GM23248 (cell line): ENCODE data around the gene RASD2. TPM values are rescaled to one million over a fixed set of nuclear protein-coding genes. Genes with fewer than 3 reads are reported as not detected.

Source experiments
- DNase-seq: peaks from one replicate; pipeline ENCODE4 v3.0.0-alpha.2; 2015
- H2AFZ ChIP-seq: fragments of 200-600 bp; sonication (generic); 2 replicates; pipeline ENCODE4 v1.6.1; 2016; ENCODE audit warnings: antibody characterized with exemption
- H3F3A ChIP-seq: fragments of 200-600 bp; sonication (generic); 2 replicates; pipeline ENCODE4 v1.6.1; 2016; ENCODE audit warnings: mild to moderate bottlenecking, antibody characterized with exemption, mixed run types; ENCODE audit not compliant: insufficient read depth
- H3K27ac ChIP-seq: fragments of 200-600 bp; sonication (generic); 2 replicates; pipeline ENCODE4 v1.5.1; 2016; ENCODE audit warnings: mild to moderate bottlenecking
- H3K27me3 ChIP-seq: fragments of 200-600 bp; sonication (generic); replicated peaks from 2 replicates; pipeline ENCODE4 v1.6.1; 2016; ENCODE audit warnings: mild to moderate bottlenecking; ENCODE audit not compliant: insufficient read depth
- H3K36me3 ChIP-seq: fragments of 200-600 bp; sonication (generic); 2 replicates; pipeline ENCODE4 v1.6.1; 2016; ENCODE audit warnings: low read depth, mild to moderate bottlenecking
- H3K4me1 ChIP-seq: fragments of 200-600 bp; sonication (generic); 2 replicates; pipeline ENCODE4 v1.6.1; 2016; ENCODE audit warnings: mild to moderate bottlenecking; ENCODE audit not compliant: insufficient read depth
- H3K4me2 ChIP-seq: fragments of 200-600 bp; sonication (generic); one replicate; pipeline ENCODE4 v1.6.1; 2016; ENCODE audit warnings: mild to moderate bottlenecking; ENCODE audit not compliant: unreplicated experiment
- H3K4me3 ChIP-seq: fragments of 200-600 bp; sonication (generic); 2 replicates; pipeline ENCODE4 v1.5.1; 2016; ENCODE audit warnings: mild to moderate bottlenecking
- H3K79me2 ChIP-seq: fragments of 200-600 bp; sonication (generic); 2 replicates; pipeline ENCODE4 v1.6.1; 2016; ENCODE audit warnings: mild to moderate bottlenecking; ENCODE audit not compliant: insufficient read depth
- H3K9ac ChIP-seq: fragments of 200-600 bp; sonication (generic); 2 replicates; pipeline ENCODE4 v1.6.1; 2016; ENCODE audit warnings: mild to moderate bottlenecking
- H3K9me2 ChIP-seq: fragments of 200-600 bp; sonication (generic); 2 replicates; pipeline ENCODE4 v1.6.1; 2016; ENCODE audit warnings: mixed run types, mild to moderate bottlenecking, moderate library complexity; ENCODE audit not compliant: insufficient read depth
- H3K9me3 ChIP-seq: fragments of 200-600 bp; sonication (generic); one replicate; pipeline ENCODE4 v1.6.1; 2017; ENCODE audit warnings: low read depth
- H4K20me1 ChIP-seq: fragments of 200-600 bp; sonication (generic); 2 replicates; pipeline ENCODE4 v1.6.0; 2016; ENCODE audit not compliant: insufficient read depth
- EZH2 ChIP-seq: fragments of 200-600 bp; sonication (generic); IDR thresholded peaks from 2 replicates; pipeline ENCODE4 v1.6.1; 2018; ENCODE audit warnings: antibody characterized with exemption, mild to moderate bottlenecking; ENCODE audit not compliant: insufficient read depth, poor library complexity, severe bottlenecking
- EZH2phosphoT487 ChIP-seq: fragments of 200-600 bp; sonication (generic); IDR thresholded peaks from 2 replicates; pipeline ENCODE4 v1.6.1; 2018; ENCODE audit warnings: antibody characterized with exemption, moderate library complexity, mild to moderate bottlenecking, low read depth; ENCODE audit not compliant: insufficient read depth
- WGBS, 2 experiments: methylation state at CpG; one replicate each; pipeline ENCODE4 v1.1.6; 2015 to 2017; ENCODE audit warnings: low lambda C conversion rate in 2 of 2, low coverage in 1 of 2; ENCODE audit errors: missing lambda C conversion rate in 2 of 2; 5-methylcytosine and 5-hydroxymethylcytosine counted together
- in situ Hi-C: fragments of 300-500 bp; cut with MboI; formaldehyde crosslinking; loops from 2 replicates; pipeline ENCODE4 v1.15.0; 2020
- polyA plus RNA-seq: library from polyadenylated mRNA; unstranded; fragments of >200 nt; fragmentation: Nextera tagmentation; extraction: Ambion mirVana; gene quantifications from 2 replicates; pipeline ENCODE4 v1.2.1, GENCODE V29; 2016
- total RNA-seq: library from RNA; depleted of rRNA; stranded (reverse); fragments of >200 nt; shearing (Covaris generic); gene quantifications from 2 replicates; pipeline ENCODE4 v1.2.3, GENCODE V29; 2014

Gene RASD2
- total and polyA plus RNA-seq, 2 experiments from 2014 or later: 0.76 to 1.5 TPM

- no peaks in the 10 kb centered on the region for H3K36me3 ChIP-seq
- no peaks in the 10 kb centered on the region for H3K27me3 ChIP-seq
- H3K27ac ChIP-seq: no peak overlapping the region
- DNase-seq: no peak
- no peak overlapping the region for H2AFZ ChIP-seq
- H4K20me1 ChIP-seq: no peaks in the 10 kb centered on the region
- no peak overlapping the region for H3K4me2 ChIP-seq
- H3K4me3 ChIP-seq: no peak overlapping the region
- in situ Hi-C loops: no loop called here
- no peaks in the 10 kb centered on the region for H3F3A ChIP-seq
- H3K9me3 ChIP-seq: no peaks in the 10 kb centered on the region
- no peak for TF ChIP-seq EZH2
- TF ChIP-seq EZH2phosphoT487: no peak
- H3K79me2 ChIP-seq: no peaks in the 10 kb centered on the region
- H3K9me2 ChIP-seq: 0 out of 2 replicates have a peak, but pooled peaks cover 6% of the 10 kb centered on the region
- peaks cover 11% of the 10 kb centered on the region; the same call in 1 of the 2 replicates for H3K4me1 ChIP-seq
- no peak overlapping the region for H3K9ac ChIP-seq
- 60 to 77% methylated on average over 2 of the region's 2 CpGs for whole genome bisulfite sequencing, 2 experiments
These were observed 9.0 kb upstream of the RASD2 start for GRCh38 chr22:35531676-35532075.

- H2AFZ ChIP-seq: no peak overlapping the region
- no peaks in the 10 kb centered on the region for H3K79me2 ChIP-seq
- 0 out of 2 replicates have a peak, but pooled peaks cover 6% of the 10 kb centered on the region for H3K9me2 ChIP-seq
- H3K4me2 ChIP-seq: no peak overlapping the region
- H3K36me3 ChIP-seq: no peaks in the 10 kb centered on the region
- H3F3A ChIP-seq: no peaks in the 10 kb centered on the region
- 88 to 94% methylated on average over 6 of the region's 6 CpGs for WGBS, 2 experiments
- H3K9me3 ChIP-seq: no peaks in the 10 kb centered on the region
- H3K4me3 ChIP-seq: no peak overlapping the region
- H4K20me1 ChIP-seq: no peaks in the 10 kb centered on the region
- in situ Hi-C loops: no loop called here
- no peak overlapping the region for H3K9ac ChIP-seq
- H3K27me3 ChIP-seq: no peaks in the 10 kb centered on the region
- no peak for DNase-seq
- H3K4me1 ChIP-seq: peaks cover 12% of the 10 kb centered on the region; the same call in 1 of the 2 replicates
- TF ChIP-seq EZH2phosphoT487 (no peak), EZH2 (no peak)
- no peak overlapping the region for H3K27ac ChIP-seq
These were observed 7.1 kb upstream of the RASD2 start for GRCh38 chr22:35533365-35534029.

- no peak overlapping the region for H3K4me3 ChIP-seq
- H3K79me2 ChIP-seq: no peaks in the 10 kb centered on the region
- no peak overlapping the region for H2AFZ ChIP-seq
- no peaks in the 10 kb centered on the region for H3F3A ChIP-seq
- no peak overlapping the region for H3K9ac ChIP-seq
- in situ Hi-C loops: no loop called here
- H3K36me3 ChIP-seq: no peaks in the 10 kb centered on the region
- no peak overlapping the region for H3K4me2 ChIP-seq
- 69 to 77% methylated on average over 3 of the region's 3 CpGs for WGBS, 2 experiments
- H3K4me1 ChIP-seq: peaks cover 12% of the 10 kb centered on the region; the same call in 1 of the 2 replicates
- no peak overlapping the region for H3K27ac ChIP-seq
- TF ChIP-seq EZH2phosphoT487: no peak
- no peak for TF ChIP-seq EZH2
- H3K9me3 ChIP-seq: no peaks in the 10 kb centered on the region
- H4K20me1 ChIP-seq: no peaks in the 10 kb centered on the region
- no peak for DNase-seq
- H3K27me3 ChIP-seq: no peaks in the 10 kb centered on the region
- H3K9me2 ChIP-seq: 0 out of 2 replicates have a peak, but pooled peaks cover 6% of the 10 kb centered on the region
These were observed 6.5 kb upstream of the RASD2 start for GRCh38 chr22:35534091-35534490.

- Histone ChIP-seq H3K9me2 (0 out of 2 replicates have a peak, but pooled peaks cover 6% of the 10 kb centered on the region), H3F3A (no peaks in the 10 kb centered on the region), H3K4me3 (no peak overlapping the region), H3K79me2 (peaks cover 15% of the 10 kb centered on the region), H2AFZ (peak overlapping the region; percentile 11; the same call in 1 of the 2 replicates), H3K27ac (no peak overlapping the region), H3K27me3 (no peaks in the 10 kb centered on the region), H3K9ac (no peak overlapping the region), H4K20me1 (no peaks in the 10 kb centered on the region), H3K9me3 (no peaks in the 10 kb centered on the region), H3K36me3 (no peaks in the 10 kb centered on the region), H3K4me1 (peaks cover 12% of the 10 kb centered on the region; the same call in 1 of the 2 replicates), H3K4me2 (no peak overlapping the region)
- DNase-seq: no peak
- in situ Hi-C loops: no loop called here
- 66 to 68% methylated on average over 7 of the region's 7 CpGs for WGBS, 2 experiments
- no peak for TF ChIP-seq EZH2phosphoT487
- TF ChIP-seq EZH2: no peak
These were observed 3.4 kb upstream of the RASD2 start for GRCh38 chr22:35537232-35537631.
